CD4-positive, alpha-beta T cell (primary cell): ENCODE measurements around the gene TLR8. TPM values are rescaled to one million over a fixed set of nuclear protein-coding genes. Genes with fewer than 3 reads are reported as not detected.

ENCODE experiments used
- ATAC-seq: fragments of 200-7000 bp; cut with Tn5 transposase; one replicate; pipeline ENCODE4 v1.10.0; 2022; ENCODE audit warnings: mild to moderate bottlenecking; ENCODE audit not compliant: poor library complexity
- CTCF ChIA-PET: fragments of 350-600 bp; sonication (Branson Sonifier 250); formaldehyde crosslinking; loops from one replicate; lab custom pipeline; 2021; ENCODE audit warnings: antibody characterized with exemption, inconsistent platforms; lab: Charles Lee
- POLR2A ChIA-PET: fragments of 350-600 bp; sonication (Branson Sonifier 250); formaldehyde crosslinking; loops from one replicate; lab custom pipeline; 2021; ENCODE audit warnings: antibody characterized with exemption, inconsistent platforms; lab: Charles Lee
- DNase-seq, 14 experiments: peaks; one replicate each; pipeline ENCODE4 v3.0.0-alpha.2; 2013 to 2020; ENCODE audit warnings: mixed read lengths in 2 of 14
- H3K27ac ChIP-seq, 2 donors: one replicate each; pipeline versions ENCODE4 v1.5.1 to v1.7.0; 2013; ENCODE audit warnings: low read length in 2 of 2, low read depth in 1 of 2, mild to moderate bottlenecking in 1 of 2
- H3K27me3 ChIP-seq, 2 experiments: 1 replicate in 1 of 2; 2 replicates in 1 of 2; pipeline versions ENCODE4 v1.6.1 to v1.7.0; 2013; ENCODE audit warnings: low read length in 2 of 2, control low read depth in 1 of 2, mild to moderate bottlenecking in 1 of 2, moderate library complexity in 1 of 2; ENCODE audit not compliant: insufficient read depth in 2 of 2, control insufficient read depth in 1 of 2
- H3K36me3 ChIP-seq: one replicate; pipeline ENCODE4 v1.6.1; 2013; ENCODE audit warnings: low read length, control low read depth; ENCODE audit not compliant: insufficient read depth
- H3K4me1 ChIP-seq: one replicate; pipeline ENCODE4 v1.6.1; 2013; ENCODE audit warnings: low read length, control low read depth; ENCODE audit not compliant: insufficient read depth
- H3K4me3 ChIP-seq: one replicate; pipeline ENCODE4 v1.5.1; 2013; ENCODE audit warnings: mild to moderate bottlenecking, low read length, moderate library complexity
- H3K9me3 ChIP-seq, 2 experiments: 1 replicate in 1 of 2; 2 replicates in 1 of 2; pipeline versions ENCODE4 v1.6.1 to v1.7.0; 2013; ENCODE audit warnings: low read length in 2 of 2, mild to moderate bottlenecking in 2 of 2, control low read depth in 1 of 2, moderate library complexity in 1 of 2; ENCODE audit not compliant: control insufficient read depth in 1 of 2, insufficient read depth in 1 of 2
- H3K27ac Mint-ChIP-seq: one replicate; pipeline ENCODE4 v1.8.0; 2020; ENCODE audit warnings: mixed read lengths
- H3K27me3 Mint-ChIP-seq: one replicate; pipeline ENCODE4 v1.8.0; 2021; ENCODE audit warnings: mixed read lengths
- H3K36me3 Mint-ChIP-seq: one replicate; pipeline ENCODE4 v1.8.0; 2021; ENCODE audit warnings: low read depth, mixed read lengths
- H3K4me1 Mint-ChIP-seq: one replicate; pipeline ENCODE4 v1.8.0; 2021; ENCODE audit warnings: low read depth, mixed read lengths
- H3K4me3 Mint-ChIP-seq: one replicate; pipeline ENCODE4 v1.8.0; 2020; ENCODE audit warnings: mild to moderate bottlenecking, mixed read lengths
- H3K9me3 Mint-ChIP-seq: one replicate; pipeline ENCODE4 v1.8.0; 2020; ENCODE audit warnings: mixed read lengths
- intact Hi-C, 2 experiments: fragments of 100-400 bp; cut with DNase I in 1 of 2; cut with micrococcal nuclease in 1 of 2; formaldehyde crosslinking; loops; one replicate each; pipeline versions ENCODE4 v1.15.1 to v1.9.0; 2023 to 2025; cut with DNase I, micrococcal nuclease
- total RNA-seq, 174 experiments: library from RNA in 2 of 174; stranded (reverse) in 2 of 174; gene quantifications; one replicate each; pipeline ENCODE4 v1.2.3 and lab custom pipeline; 2021 to 2026
- TF ChIP-seq, protein P1 (sequence below): fragments of 200-600 bp; IDR thresholded peaks from one replicate; pipeline ENCODE4 v1.8.0; 2022; ENCODE audit warnings: antibody characterized with exemption, mild to moderate bottlenecking

The TLR8 gene
- total RNA-seq, 2 experiments from 2014 or later, result 0.08 TPM

DNA sequence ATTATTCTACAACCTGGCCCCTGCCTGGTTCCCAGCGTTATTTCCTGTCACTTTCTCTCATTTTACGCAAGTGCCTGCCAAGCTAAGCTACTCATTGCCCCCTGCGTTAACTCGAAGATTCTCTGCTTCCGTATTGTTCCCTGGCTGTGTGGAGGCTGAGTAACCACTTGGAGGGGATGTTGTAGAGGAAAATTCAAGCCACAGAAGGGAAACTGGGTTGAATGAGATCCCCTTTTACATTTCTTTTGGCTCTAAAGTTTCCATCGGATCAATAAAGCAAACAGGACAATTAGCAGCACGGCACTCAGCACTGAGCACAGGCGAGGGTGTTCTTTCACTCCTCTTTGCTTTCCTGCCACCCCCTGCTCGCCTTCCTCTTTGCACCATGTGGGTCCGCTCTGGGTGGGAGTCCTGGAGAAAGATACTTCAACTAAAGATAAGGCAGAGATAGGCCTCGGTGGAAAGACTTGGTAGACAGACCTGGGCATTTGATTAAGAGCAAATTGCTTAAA lies 64.3 kb downstream of the TLR8 start:
- H3K27me3 Mint-ChIP-seq, result no peaks in the 10 kb centered on the region
- H3K4me3 ChIP-seq, result peak overlapping the region; percentile 98
- ChIA-PET POLR2A (interaction anchor here (1.0 to 20.8 kb wide), 10 partner anchors 8 to 1059 kb away, joined by 3 to 1205 read pairs (median 115); partner anchors contain the start of gene GEMIN8), CTCF (interaction anchor here (1.0 to 13.4 kb wide), 7 partner anchors 14 to 517 kb away, joined by 3 to 181 read pairs (median 12); no protein-coding TSS in a partner anchor)
- peaks cover 45% of the 10 kb centered on the region for H3K4me1 ChIP-seq
- peaks cover 47% of the 10 kb centered on the region for H3K36me3 Mint-ChIP-seq
- peak overlapping the region; percentile 80 to 85 for H3K27ac ChIP-seq
- peak overlapping the region; percentile 96 for H3K4me3 Mint-ChIP-seq
- TF ChIP-seq, protein P1, sequence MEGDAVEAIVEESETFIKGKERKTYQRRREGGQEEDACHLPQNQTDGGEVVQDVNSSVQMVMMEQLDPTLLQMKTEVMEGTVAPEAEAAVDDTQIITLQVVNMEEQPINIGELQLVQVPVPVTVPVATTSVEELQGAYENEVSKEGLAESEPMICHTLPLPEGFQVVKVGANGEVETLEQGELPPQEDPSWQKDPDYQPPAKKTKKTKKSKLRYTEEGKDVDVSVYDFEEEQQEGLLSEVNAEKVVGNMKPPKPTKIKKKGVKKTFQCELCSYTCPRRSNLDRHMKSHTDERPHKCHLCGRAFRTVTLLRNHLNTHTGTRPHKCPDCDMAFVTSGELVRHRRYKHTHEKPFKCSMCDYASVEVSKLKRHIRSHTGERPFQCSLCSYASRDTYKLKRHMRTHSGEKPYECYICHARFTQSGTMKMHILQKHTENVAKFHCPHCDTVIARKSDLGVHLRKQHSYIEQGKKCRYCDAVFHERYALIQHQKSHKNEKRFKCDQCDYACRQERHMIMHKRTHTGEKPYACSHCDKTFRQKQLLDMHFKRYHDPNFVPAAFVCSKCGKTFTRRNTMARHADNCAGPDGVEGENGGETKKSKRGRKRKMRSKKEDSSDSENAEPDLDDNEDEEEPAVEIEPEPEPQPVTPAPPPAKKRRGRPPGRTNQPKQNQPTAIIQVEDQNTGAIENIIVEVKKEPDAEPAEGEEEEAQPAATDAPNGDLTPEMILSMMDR, result peak; percentile 22
- intact Hi-C loops, result loop anchor here in 1 of 2 experiments (10.0 kb wide), 2 partner anchors 684 to 1064 kb away; partner anchors contain the start of gene TCEANC
- no peaks in the 10 kb centered on the region for H3K9me3 Mint-ChIP-seq
- H3K27me3 ChIP-seq, result no peaks in the 10 kb centered on the region
- H3K27ac Mint-ChIP-seq, result peak overlapping the region; percentile 95
- ATAC-seq (peak; percentile 63), DNase-seq (peak in 10 of 14 experiments; percentile 36 to 90 (median 59))
- H3K9me3 ChIP-seq, result no peaks in the 10 kb centered on the region
- H3K4me1 Mint-ChIP-seq, result peaks cover 46% of the 10 kb centered on the region
- peaks cover 8% of the 10 kb centered on the region for H3K36me3 ChIP-seq

DNA sequence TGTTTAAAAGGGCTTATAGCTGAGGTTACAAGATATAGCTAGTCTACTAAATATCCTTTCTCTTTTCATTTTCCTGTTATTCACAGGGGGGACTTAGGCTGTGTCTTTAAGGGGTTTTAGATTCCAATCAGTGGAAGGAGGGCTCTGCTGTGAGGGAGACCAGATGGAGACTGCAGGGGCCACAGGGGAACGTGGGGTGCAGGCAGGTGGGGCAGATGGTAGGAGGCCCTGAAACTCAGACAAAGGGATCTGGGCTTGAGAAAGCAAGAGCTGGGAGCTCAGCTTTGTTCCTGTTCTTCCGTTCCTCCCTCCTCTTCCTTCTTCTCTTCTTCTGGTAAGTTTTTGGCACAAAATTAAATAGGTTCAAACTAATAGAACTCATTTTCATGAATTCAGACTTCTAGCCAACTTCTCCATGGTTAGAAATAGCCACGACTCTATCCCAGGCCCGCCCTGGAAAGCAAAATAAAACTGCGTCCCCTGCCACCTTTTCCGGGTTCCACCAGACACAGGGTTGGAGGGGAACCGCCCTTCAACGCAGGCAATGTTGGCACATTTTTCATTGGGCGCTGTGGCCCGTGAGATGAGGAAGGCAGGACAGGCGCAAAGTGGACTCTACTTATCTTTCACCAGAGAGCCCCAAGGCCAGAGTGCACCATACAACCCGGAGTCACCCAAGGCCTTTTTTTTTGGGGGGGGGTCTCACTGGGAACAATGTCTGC lies 65.0 kb downstream of the TLR8 start:
- intact Hi-C loops, result loop anchor here in 1 of 2 experiments (10.0 kb wide), 2 partner anchors 683 to 1063 kb away; partner anchors contain the start of gene TCEANC
- Mint-ChIP-seq H3K27ac (peak overlapping the region; percentile 95), H3K27me3 (no peaks in the 10 kb centered on the region), H3K9me3 (no peaks in the 10 kb centered on the region), H3K4me1 (peaks cover 41% of the 10 kb centered on the region), H3K36me3 (peaks cover 54% of the 10 kb centered on the region), H3K4me3 (peak overlapping the region; percentile 96)
- ChIA-PET CTCF (interaction anchor here (0.7 to 13.4 kb wide), 10 partner anchors 14 to 517 kb away, joined by 3 to 181 read pairs (median 8); no protein-coding TSS in a partner anchor), POLR2A (interaction anchor here (0.9 to 20.8 kb wide), 11 partner anchors 8 to 517 kb away, joined by 3 to 1205 read pairs (median 46); no protein-coding TSS in a partner anchor)
- TF ChIP-seq, protein P1, result no peak
- Histone ChIP-seq H3K9me3 (no peaks in the 10 kb centered on the region), H3K36me3 (peaks cover 13% of the 10 kb centered on the region), H3K27ac (peak overlapping the region; percentile 80 to 85), H3K4me1 (peaks cover 45% of the 10 kb centered on the region), H3K27me3 (no peaks in the 10 kb centered on the region), H3K4me3 (peak overlapping the region; percentile 98)
- DNase-seq, result peak in 8 of 14 experiments; percentile 34 to 66 (median 50)
- no peak for ATAC-seq

GRCh38 chrX:12972243-12972642 lies 65.8 kb downstream of the TLR8 start:
- H3K27me3 ChIP-seq, result no peaks in the 10 kb centered on the region
- peak overlapping the region; percentile 98 for H3K4me3 ChIP-seq
- Mint-ChIP-seq H3K4me1 (peaks cover 36% of the 10 kb centered on the region), H3K4me3 (peak overlapping the region; percentile 96), H3K27ac (peak overlapping the region; percentile 95), H3K27me3 (no peaks in the 10 kb centered on the region), H3K36me3 (peaks cover 62% of the 10 kb centered on the region), H3K9me3 (no peaks in the 10 kb centered on the region)
- TF ChIP-seq, protein P1, result no peak
- H3K4me1 ChIP-seq, result peaks cover 42% of the 10 kb centered on the region
- intact Hi-C loops, result loop anchor here in 1 of 2 experiments (10.0 kb wide), 2 partner anchors 683 to 1063 kb away; partner anchors contain the start of gene TCEANC
- CTCF ChIA-PET, result interaction anchor here (0.7 to 13.4 kb wide), 6 partner anchors 15 to 516 kb away, joined by 4 to 181 read pairs (median 12); no protein-coding TSS in a partner anchor
- peaks cover 15% of the 10 kb centered on the region for H3K36me3 ChIP-seq
- no peaks in the 10 kb centered on the region for H3K9me3 ChIP-seq
- H3K27ac ChIP-seq, result peak overlapping the region; percentile 80 to 85
- DNase-seq (peak in 1 of 14 experiments; percentile 65), ATAC-seq (no peak)
- POLR2A ChIA-PET, result interaction anchor here (0.6 to 20.8 kb wide), 10 partner anchors 13 to 744 kb away, joined by 3 to 1205 read pairs (median 100); no protein-coding TSS in a partner anchor
